K562 (cell line): ENCODE data around the gene GP1BA. TPM values are rescaled to one million over a fixed set of nuclear protein-coding genes. Genes with fewer than 3 reads are reported as not detected.
A peak's percentile ranks its signal among the peaks of the same experiment; 100 is the strongest.

ENCODE experiments used
- CEBPG ChIP-seq, 3 experiments: fragments of 200-800 bp in 1 of 3; sonication (Bioruptor generic) in 1 of 3; sonication (generic) in 1 of 3; formaldehyde crosslinking in 1 of 3; IDR thresholded peaks in 2 of 3; conservative IDR thresholded peaks in 1 of 3; 2 replicates each; pipeline versions ENCODE4 v1.6.1 to v1.8.0; 2016 to 2022; ENCODE audit warnings: missing compliant biosample characterization in 2 of 3, missing genetic modification characterization in 2 of 3, mild to moderate bottlenecking in 1 of 3, missing genetic modification reagents in 1 of 3
- CHD2 ChIP-seq: IDR thresholded peaks from 2 replicates; pipeline ENCODE4 v1.6.1; 2011; ENCODE audit warnings: low read depth, low read length
- GABPB1 ChIP-seq: sonication (generic); formaldehyde crosslinking; IDR thresholded peaks from 2 replicates; pipeline ENCODE4 v1.8.0; 2022; ENCODE audit warnings: mild to moderate bottlenecking, missing genetic modification reagents
- GTF2E2 ChIP-seq: fragments of 200-800 bp; sonication (Bioruptor generic); IDR thresholded peaks from 2 replicates; pipeline ENCODE4 v1.6.1; 2016; ENCODE audit warnings: missing genetic modification characterization, missing compliant biosample characterization
- MEIS2 ChIP-seq: fragments of 450-650 bp; IDR thresholded peaks from 2 replicates; pipeline ENCODE4 v1.6.1; 2014; ENCODE audit warnings: mild to moderate bottlenecking; ENCODE audit not compliant: partially characterized antibody
- PPARD ChIP-seq: fragments of 250-450 bp; sonication (Bioruptor Pico); IDR thresholded peaks from 2 replicates; pipeline ENCODE4 v1.8.0; 2022; ENCODE audit warnings: inconsistent platforms, mild to moderate bottlenecking, moderate library complexity
- SIN3B ChIP-seq: fragments of 450-650 bp; IDR thresholded peaks from 2 replicates; pipeline ENCODE4 v1.6.1; 2017; ENCODE audit warnings: low read depth, mild to moderate bottlenecking, moderate library complexity
- ZNF77 ChIP-seq: fragments of 250-450 bp; sonication (Bioruptor Pico); IDR thresholded peaks from 2 replicates; pipeline ENCODE4 v1.5.0; 2020
- polyA plus RNA-seq, 8 experiments: library from polyadenylated mRNA; depleted of rRNA in 4 of 8; stranded (reverse) in 5 of 8; unstranded in 3 of 8; fragments of >200 nt; fragmentation: Nextera tagmentation in 2 of 8; fragmentation: Illumina TruSeq in 1 of 8; extraction: Ambion mirVana in 2 of 8; extraction: Trizol in 1 of 8; gene quantifications; 2 replicates each; pipeline versions ENCODE4 v1.2.1 to v1.2.3, GENCODE V29; 2011 to 2014; ENCODE audit warnings: inconsistent platforms in 1 of 8, missing spikeins in 1 of 8
- total RNA-seq, 7 experiments: library from RNA; depleted of rRNA in 6 of 7; stranded (reverse); fragments of >200 nt in 6 of 7; fragmentation: Illumina TruSeq in 2 of 7; extraction: Trizol in 2 of 7; gene quantifications; 2 replicates each; pipeline versions ENCODE4 v1.2.1 to v1.2.3, GENCODE V29; 2011 to 2021; ENCODE audit warnings: low replicate concordance in 1 of 7
- TF ChIP-seq, protein P1 (sequence below): sonication (generic); formaldehyde crosslinking; IDR thresholded peaks from 2 replicates; pipeline ENCODE4 v1.8.0; 2022; ENCODE audit warnings: mild to moderate bottlenecking, missing genetic modification reagents, borderline replicate concordance
- TF ChIP-seq, protein P2 (sequence below), 3 experiments: fragments of 200-800 bp in 1 of 3; fragments of 250-450 bp in 1 of 3; fragments of 450-650 bp in 1 of 3; sonication (Bioruptor Pico) in 1 of 3; sonication (Bioruptor generic) in 1 of 3; formaldehyde crosslinking in 1 of 3; IDR thresholded peaks; 2 replicates each; pipeline versions ENCODE4 v1.6.1 to v1.8.0; 2016 to 2022; ENCODE audit warnings: mild to moderate bottlenecking in 2 of 3, missing genetic modification characterization in 2 of 3, missing compliant biosample characterization in 1 of 3, moderate library complexity in 1 of 3
- TF ChIP-seq, protein P3 (sequence below): sonication (generic); formaldehyde crosslinking; IDR thresholded peaks from 2 replicates; pipeline ENCODE4 v1.8.0; 2022; ENCODE audit warnings: missing genetic modification reagents, mild to moderate bottlenecking, moderate library complexity, borderline replicate concordance
- TF ChIP-seq, protein P4 (sequence below), 3 experiments: IDR thresholded peaks in 2 of 3; conservative IDR thresholded peaks in 1 of 3; 2 replicates each; pipeline ENCODE4 v1.5.1; 2011 to 2012; ENCODE audit warnings: low read length in 3 of 3, mild to moderate bottlenecking in 3 of 3, control low read depth in 2 of 3, improper control_type of control experiment in 1 of 3, inconsistent platforms in 1 of 3, low read depth in 1 of 3, mixed read lengths in 1 of 3, moderate library complexity in 1 of 3; ENCODE audit not compliant: insufficient read depth in 2 of 3
- TF ChIP-seq, protein P5 (sequence below): fragments of 450-650 bp; IDR thresholded peaks from 2 replicates; pipeline ENCODE4 v1.6.1; 2016; ENCODE audit warnings: antibody characterized with exemption

Gene GP1BA
- total and polyA plus RNA-seq, 9 of the 15 experiments (the other 6 are each of a cell fraction or from before 2014, with no cell fraction given) = 0.01 TPM; not detected in 8

DNA sequence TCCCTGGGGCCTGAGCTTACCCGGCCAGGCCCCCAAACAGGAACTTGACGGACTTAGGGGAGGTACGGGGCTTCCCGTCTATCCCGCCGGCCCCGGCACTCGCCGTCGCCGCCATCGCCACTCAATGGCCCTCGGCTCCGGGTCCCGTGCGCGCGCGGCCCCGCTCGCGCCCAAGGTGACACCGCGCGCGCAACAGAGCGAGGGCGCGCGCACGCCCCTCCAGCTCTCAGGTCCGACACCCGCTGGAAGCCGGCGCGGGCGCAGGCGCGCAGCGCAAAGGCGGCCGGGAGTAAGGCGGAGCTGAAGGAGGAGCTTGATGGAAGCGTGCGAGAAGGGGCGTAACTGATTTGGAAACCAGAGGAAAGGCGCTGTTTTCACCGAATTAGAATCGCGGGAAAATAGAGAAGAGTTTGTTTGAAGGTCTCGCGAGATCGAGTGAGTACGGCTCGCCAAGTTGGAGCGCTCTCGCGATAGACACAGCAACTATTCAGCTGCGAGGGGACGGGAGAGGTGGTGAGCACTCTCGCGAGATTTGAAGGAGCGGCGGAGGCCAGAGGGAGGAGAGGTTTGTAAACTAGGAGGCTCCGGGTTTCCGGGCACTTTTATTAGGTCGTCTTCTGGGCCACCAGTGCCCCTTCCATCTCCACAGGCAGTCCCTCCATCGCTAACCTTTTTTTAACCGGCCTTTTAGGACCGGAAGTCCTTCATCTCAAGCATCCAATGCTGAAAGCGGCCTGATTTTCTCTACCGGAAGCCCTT is 7.9 kb downstream of the GP1BA start, which contains the start of the genes RNF167 and SLC25A11 (continued):
- peak; percentile 46; the same call in 1 of the 2 replicates for TF ChIP-seq GTF2E2 (tag)
- TF ChIP-seq ZNF77 (CRISPR knock-in tag) = no peak
- TF ChIP-seq, protein P1, sequence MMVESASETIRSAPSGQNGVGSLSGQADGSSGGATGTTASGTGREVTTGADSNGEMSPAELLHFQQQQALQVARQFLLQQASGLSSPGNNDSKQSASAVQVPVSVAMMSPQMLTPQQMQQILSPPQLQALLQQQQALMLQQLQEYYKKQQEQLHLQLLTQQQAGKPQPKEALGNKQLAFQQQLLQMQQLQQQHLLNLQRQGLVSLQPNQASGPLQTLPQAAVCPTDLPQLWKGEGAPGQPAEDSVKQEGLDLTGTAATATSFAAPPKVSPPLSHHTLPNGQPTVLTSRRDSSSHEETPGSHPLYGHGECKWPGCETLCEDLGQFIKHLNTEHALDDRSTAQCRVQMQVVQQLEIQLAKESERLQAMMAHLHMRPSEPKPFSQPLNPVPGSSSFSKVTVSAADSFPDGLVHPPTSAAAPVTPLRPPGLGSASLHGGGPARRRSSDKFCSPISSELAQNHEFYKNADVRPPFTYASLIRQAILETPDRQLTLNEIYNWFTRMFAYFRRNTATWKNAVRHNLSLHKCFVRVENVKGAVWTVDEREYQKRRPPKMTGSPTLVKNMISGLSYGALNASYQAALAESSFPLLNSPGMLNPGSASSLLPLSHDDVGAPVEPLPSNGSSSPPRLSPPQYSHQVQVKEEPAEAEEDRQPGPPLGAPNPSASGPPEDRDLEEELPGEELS (CRISPR knock-in tag) = no peak
- TF ChIP-seq CEBPG (CRISPR knock-in tag; IDR thresholded peaks at IDR 0.05) = no peak
- 0 out of 4 replicates have a peak, but pooled peaks of 1 of the 2 experiments have one; percentile 7 for TF ChIP-seq CEBPG (tag; conservative IDR thresholded peaks at IDR 0.05 in 1 of 2, IDR thresholded peaks at IDR 0.05 in 1 of 2)
- TF ChIP-seq, protein P2, sequence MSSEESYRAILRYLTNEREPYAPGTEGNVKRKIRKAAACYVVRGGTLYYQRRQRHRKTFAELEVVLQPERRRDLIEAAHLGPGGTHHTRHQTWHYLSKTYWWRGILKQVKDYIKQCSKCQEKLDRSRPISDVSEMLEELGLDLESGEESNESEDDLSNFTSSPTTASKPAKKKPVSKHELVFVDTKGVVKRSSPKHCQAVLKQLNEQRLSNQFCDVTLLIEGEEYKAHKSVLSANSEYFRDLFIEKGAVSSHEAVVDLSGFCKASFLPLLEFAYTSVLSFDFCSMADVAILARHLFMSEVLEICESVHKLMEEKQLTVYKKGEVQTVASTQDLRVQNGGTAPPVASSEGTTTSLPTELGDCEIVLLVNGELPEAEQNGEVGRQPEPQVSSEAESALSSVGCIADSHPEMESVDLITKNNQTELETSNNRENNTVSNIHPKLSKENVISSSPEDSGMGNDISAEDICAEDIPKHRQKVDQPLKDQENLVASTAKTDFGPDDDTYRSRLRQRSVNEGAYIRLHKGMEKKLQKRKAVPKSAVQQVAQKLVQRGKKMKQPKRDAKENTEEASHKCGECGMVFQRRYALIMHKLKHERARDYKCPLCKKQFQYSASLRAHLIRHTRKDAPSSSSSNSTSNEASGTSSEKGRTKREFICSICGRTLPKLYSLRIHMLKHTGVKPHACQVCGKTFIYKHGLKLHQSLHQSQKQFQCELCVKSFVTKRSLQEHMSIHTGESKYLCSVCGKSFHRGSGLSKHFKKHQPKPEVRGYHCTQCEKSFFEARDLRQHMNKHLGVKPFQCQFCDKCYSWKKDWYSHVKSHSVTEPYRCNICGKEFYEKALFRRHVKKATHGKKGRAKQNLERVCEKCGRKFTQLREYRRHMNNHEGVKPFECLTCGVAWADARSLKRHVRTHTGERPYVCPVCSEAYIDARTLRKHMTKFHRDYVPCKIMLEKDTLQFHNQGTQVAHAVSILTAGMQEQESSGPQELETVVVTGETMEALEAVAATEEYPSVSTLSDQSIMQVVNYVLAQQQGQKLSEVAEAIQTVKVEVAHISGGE (CRISPR knock-in tag; IDR thresholded peaks at IDR 0.05) = peak in 1 of 3 experiments; percentile 77; a peak in 1 of 6 replicates
- TF ChIP-seq GABPB1 (CRISPR knock-in tag) = no peak; the same call in 1 of the 2 replicates
- TF ChIP-seq MEIS2 = peak; percentile 85
- TF ChIP-seq, protein P3, sequence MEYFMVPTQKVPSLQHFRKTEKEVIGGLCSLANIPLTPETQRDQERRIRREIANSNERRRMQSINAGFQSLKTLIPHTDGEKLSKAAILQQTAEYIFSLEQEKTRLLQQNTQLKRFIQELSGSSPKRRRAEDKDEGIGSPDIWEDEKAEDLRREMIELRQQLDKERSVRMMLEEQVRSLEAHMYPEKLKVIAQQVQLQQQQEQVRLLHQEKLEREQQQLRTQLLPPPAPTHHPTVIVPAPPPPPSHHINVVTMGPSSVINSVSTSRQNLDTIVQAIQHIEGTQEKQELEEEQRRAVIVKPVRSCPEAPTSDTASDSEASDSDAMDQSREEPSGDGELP (CRISPR knock-in tag) = peak; percentile 85; the same call in 1 of the 2 replicates
- peak; percentile 99 for TF ChIP-seq CHD2
- TF ChIP-seq SIN3B = peak; percentile 60; the same call in 1 of the 2 replicates
- TF ChIP-seq, protein P4, sequence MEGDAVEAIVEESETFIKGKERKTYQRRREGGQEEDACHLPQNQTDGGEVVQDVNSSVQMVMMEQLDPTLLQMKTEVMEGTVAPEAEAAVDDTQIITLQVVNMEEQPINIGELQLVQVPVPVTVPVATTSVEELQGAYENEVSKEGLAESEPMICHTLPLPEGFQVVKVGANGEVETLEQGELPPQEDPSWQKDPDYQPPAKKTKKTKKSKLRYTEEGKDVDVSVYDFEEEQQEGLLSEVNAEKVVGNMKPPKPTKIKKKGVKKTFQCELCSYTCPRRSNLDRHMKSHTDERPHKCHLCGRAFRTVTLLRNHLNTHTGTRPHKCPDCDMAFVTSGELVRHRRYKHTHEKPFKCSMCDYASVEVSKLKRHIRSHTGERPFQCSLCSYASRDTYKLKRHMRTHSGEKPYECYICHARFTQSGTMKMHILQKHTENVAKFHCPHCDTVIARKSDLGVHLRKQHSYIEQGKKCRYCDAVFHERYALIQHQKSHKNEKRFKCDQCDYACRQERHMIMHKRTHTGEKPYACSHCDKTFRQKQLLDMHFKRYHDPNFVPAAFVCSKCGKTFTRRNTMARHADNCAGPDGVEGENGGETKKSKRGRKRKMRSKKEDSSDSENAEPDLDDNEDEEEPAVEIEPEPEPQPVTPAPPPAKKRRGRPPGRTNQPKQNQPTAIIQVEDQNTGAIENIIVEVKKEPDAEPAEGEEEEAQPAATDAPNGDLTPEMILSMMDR (IDR thresholded peaks at IDR 0.05 in 2 of 3, conservative IDR thresholded peaks at IDR 0.05 in 1 of 3; ENCODE audit: insufficient read depth in 2 of 3, low read depth in 1 of 3, low read length in 3 of 3) = peak in 1 of 3 experiments; percentile 21; a peak in 1 of 6 replicates
- TF ChIP-seq, protein P5, sequence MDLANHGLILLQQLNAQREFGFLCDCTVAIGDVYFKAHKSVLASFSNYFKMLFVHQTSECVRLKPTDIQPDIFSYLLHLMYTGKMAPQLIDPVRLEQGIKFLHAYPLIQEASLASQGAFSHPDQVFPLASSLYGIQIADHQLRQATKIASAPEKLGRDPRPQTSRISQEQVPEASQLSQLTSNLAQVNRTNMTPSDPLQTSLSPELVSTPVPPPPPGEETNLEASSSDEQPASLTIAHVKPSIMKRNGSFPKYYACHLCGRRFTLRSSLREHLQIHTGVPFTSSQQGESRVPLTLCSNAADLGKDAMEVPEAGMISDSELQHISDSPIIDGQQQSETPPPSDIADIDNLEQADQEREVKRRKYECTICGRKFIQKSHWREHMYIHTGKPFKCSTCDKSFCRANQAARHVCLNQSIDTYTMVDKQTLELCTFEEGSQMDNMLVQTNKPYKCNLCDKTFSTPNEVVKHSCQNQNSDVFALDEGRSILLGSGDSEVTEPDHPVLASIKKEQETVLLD = peak; percentile 64; the same call in 1 of the 2 replicates
- TF ChIP-seq PPARD (CRISPR knock-in tag) = no peak
